GM12891 (cell line): ENCODE results near the gene CACNA2D1.

ENCODE experiments used
- PAX5 ChIP-seq: IDR thresholded peaks from 2 replicates; pipeline ENCODE4 v1.6.1; 2011; ENCODE audit warnings: low read length, moderate library complexity, mild to moderate bottlenecking; ENCODE audit not compliant: insufficient read depth, severe bottlenecking
- POLR2A ChIP-seq: IDR thresholded peaks from 2 replicates; pipeline ENCODE4 v1.6.1; 2011; ENCODE audit warnings: low read depth, low read length, control low read depth
- POLR2AphosphoS5 ChIP-seq: IDR thresholded peaks from 2 replicates; pipeline ENCODE4 v1.6.1; 2011; ENCODE audit warnings: low read depth, low read length, control low read depth
- POU2F2 ChIP-seq: IDR thresholded peaks from 2 replicates; pipeline ENCODE4 v1.6.1; 2011; ENCODE audit warnings: low read depth, mild to moderate bottlenecking, control low read depth, low read length, moderate library complexity
- SPI1 ChIP-seq: IDR thresholded peaks from 2 replicates; pipeline ENCODE4 v1.6.1; 2011; ENCODE audit warnings: low read depth, low read length, control low read depth
- TAF1 ChIP-seq: IDR thresholded peaks from 2 replicates; pipeline ENCODE4 v1.6.1; 2011; ENCODE audit warnings: low read depth, low read length, control low read depth

GRCh38 chr7:82210416-82211184 is 233.0 kb downstream of the CACNA2D1 start:
- TF ChIP-seq POLR2A (no peak), POU2F2 (no peak), POLR2AphosphoS5 (no peak), TAF1 (no peak), PAX5 (no peak), SPI1 (no peak)
